ENCODE measurements around the gene TSPAN4.

GRCh38 chr11:825366-826226, 17.1 kb upstream of the TSPAN4 start:
- TF ChIP-seq POLR2A (IDR thresholded peaks at IDR 0.05; ENCODE audit: low read length) (no peak), GATA1 (IDR thresholded peaks at IDR 0.05; ENCODE audit: low read depth, low read length) (no peak)
